ENCODE measurements around the gene GSK3A.

DNA sequence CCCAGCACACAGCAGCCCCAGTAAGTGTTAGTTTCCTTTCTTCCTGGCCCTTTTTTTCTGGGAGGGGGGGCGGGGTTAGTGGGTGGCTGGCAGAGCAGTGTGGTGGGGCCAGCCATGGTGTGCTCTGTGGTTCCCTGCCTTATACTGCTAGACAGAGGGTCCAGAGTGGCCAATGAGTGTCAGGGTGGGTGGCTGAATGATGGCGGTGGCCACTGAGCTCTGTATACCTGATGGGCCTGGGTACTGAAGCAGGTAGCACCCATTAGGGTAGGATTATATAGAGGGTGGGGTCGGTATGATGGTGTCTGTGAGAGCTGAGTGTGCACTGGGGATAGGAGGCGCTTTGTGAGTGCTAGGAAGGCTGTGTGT lies 40.4 kb upstream of the GSK3A start:
- TF ChIP-seq CHD1 (IDR thresholded peaks at IDR 0.05; ENCODE audit: low read depth, low read length): no peak
- TF ChIP-seq POLR2A (IDR thresholded peaks at IDR 0.05; ENCODE audit: low read depth, low read length): no peak
- TF ChIP-seq CTCF (conservative IDR thresholded peaks at IDR 0.05; ENCODE audit: low read depth, low read length): no peak
- TF ChIP-seq CEBPB (IDR thresholded peaks at IDR 0.05; ENCODE audit: low read depth, low read length): no peak
- TF ChIP-seq RFX5 (IDR thresholded peaks at IDR 0.05; ENCODE audit: low read depth, low read length): no peak

All from IMR-90 (cell line).